Ectodermal cell (in vitro differentiated cells): Measurements from ENCODE around the gene MAP3K20.

Experiments used
- H3K27ac ChIP-seq: 2 replicates; pipeline ENCODE4 v1.7.0; 2013; ENCODE audit warnings: mild to moderate bottlenecking, low read depth, low read length; ENCODE audit not compliant: insufficient read depth, poor library complexity, severe bottlenecking
- H3K27me3 ChIP-seq: 2 replicates; pipeline ENCODE4 v1.7.0; 2013; ENCODE audit warnings: mild to moderate bottlenecking, low read length; ENCODE audit not compliant: insufficient read depth, control insufficient read depth, poor library complexity, severe bottlenecking
- H3K36me3 ChIP-seq: one replicate; pipeline ENCODE4 v1.7.0; 2013; ENCODE audit warnings: low read length; ENCODE audit not compliant: control insufficient read depth, insufficient read depth
- H3K4me1 ChIP-seq: one replicate; pipeline ENCODE4 v1.7.0; 2013; ENCODE audit warnings: low read length; ENCODE audit not compliant: control insufficient read depth, insufficient read depth
- H3K4me3 ChIP-seq: 2 replicates; pipeline ENCODE4 v1.7.0; 2013; ENCODE audit warnings: low read depth, low read length, control low read depth; ENCODE audit not compliant: insufficient read depth
- H3K9me3 ChIP-seq: 2 replicates; pipeline ENCODE4 v1.7.0; 2013; ENCODE audit warnings: mild to moderate bottlenecking, low read length, moderate library complexity; ENCODE audit not compliant: control insufficient read depth
- WGBS, 2 experiments: methylation state at CpG; one replicate each; pipeline ENCODE4 v1.1.7; 2013; ENCODE audit warnings: missing lambda C conversion rate in 2 of 2; 5-methylcytosine and 5-hydroxymethylcytosine counted together

The MAP3K20 gene

DNA sequence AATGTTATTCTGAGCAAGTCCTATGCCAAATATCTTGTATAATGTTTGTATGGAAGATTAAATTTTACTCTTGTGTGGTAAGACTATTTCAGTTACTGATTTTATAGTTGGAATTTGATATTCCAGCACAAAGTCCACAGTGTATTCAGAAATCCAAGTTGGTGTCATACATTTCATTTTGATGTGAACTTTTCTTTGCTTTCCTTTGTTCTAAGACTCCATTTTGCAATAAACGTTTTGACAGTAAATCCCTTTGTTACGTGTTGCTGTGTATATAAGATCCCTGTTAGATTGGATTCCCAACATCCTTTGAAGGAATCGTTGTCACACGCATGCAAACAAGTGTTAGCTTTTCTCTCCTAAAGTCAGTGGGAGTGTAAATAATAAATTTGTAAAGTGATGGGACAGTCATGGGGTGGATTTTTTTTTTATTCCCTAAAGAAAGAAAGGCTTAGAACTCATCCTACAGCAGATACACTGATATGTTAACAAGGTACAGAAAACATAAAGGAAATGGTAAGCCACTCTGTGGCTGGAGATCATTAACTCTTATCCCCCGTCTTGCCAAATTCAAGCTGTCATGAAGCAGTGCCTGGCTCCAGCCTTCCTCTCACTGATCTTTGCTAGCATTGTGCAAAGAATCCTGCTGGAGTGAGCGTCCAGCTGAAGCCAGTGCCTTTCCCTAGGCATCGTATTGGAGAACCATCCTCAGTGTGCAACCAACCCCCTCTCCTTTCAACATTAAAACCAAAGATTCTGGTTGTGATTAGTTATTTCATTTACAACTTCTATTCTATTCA lies 151.5 kb downstream of the MAP3K20 start:
- 87 to 88% methylated on average over 7 of the region's 7 CpGs for WGBS, 2 experiments
- H3K27ac ChIP-seq, result no peak overlapping the region

DNA sequence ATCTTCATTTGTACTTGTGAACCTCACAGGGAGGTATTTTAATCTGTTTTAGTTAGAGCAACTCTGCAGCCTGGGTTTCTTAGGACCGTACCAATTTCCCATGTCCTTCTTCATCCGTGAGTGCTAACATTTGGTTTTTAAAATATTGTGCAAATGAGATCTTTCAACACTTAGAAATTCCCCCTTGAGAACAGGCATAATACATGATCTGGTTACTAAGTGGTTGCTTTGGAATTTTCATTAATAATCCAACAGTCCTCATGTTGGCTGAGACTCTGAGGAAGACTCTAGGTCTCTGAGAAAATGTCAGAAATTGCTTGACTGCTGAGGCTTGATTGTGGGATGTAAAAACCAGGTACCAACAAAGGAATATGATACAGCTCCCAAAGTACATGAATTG lies 153.4 kb downstream of the MAP3K20 start:
- Histone ChIP-seq H3K4me3 (no peak overlapping the region), H3K27me3 (no peaks in the 10 kb centered on the region), H3K27ac (no peak overlapping the region), H3K4me1 (no peaks in the 10 kb centered on the region), H3K36me3 (no peaks in the 10 kb centered on the region), H3K9me3 (no peaks in the 10 kb centered on the region)
- 89 to 100% methylated on average over 1 to 2 of the region's 2 CpGs for WGBS, 2 experiments

More for the DNA sequence above, 151.5 kb downstream of the MAP3K20 start:
- H3K27me3 ChIP-seq, result no peaks in the 10 kb centered on the region
- no peak overlapping the region for H3K4me3 ChIP-seq
- H3K9me3 ChIP-seq, result no peaks in the 10 kb centered on the region
- no peaks in the 10 kb centered on the region for H3K36me3 ChIP-seq
- no peaks in the 10 kb centered on the region for H3K4me1 ChIP-seq

DNA sequence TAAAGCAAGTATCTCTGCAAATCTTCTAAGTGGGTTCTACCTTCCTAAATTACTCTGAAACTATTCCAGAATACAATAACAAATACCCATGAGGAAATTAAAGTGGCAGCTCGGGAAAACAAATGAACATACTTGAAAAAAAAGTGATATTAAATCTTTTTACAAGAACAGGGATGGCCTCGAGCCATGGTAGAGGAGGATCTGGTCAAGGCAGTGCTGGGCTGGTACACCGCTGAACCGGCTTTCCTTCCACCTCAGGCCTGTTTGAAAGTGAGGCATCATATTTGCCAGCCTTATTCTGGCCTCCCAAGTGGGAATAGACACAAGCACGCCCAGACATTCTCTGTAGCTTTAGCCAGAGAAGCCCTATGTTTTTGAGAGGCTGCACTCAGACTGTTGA lies 154.5 kb downstream of the MAP3K20 start:
- H3K4me1 ChIP-seq, result no peaks in the 10 kb centered on the region
- no peak overlapping the region for H3K4me3 ChIP-seq
- H3K27me3 ChIP-seq, result no peaks in the 10 kb centered on the region
- no peak overlapping the region for H3K27ac ChIP-seq
- H3K36me3 ChIP-seq, result no peaks in the 10 kb centered on the region
- WGBS, 2 experiments, result 92 to 96% methylated on average over 4 to 5 of the region's 5 CpGs
- H3K9me3 ChIP-seq, result no peaks in the 10 kb centered on the region

DNA sequence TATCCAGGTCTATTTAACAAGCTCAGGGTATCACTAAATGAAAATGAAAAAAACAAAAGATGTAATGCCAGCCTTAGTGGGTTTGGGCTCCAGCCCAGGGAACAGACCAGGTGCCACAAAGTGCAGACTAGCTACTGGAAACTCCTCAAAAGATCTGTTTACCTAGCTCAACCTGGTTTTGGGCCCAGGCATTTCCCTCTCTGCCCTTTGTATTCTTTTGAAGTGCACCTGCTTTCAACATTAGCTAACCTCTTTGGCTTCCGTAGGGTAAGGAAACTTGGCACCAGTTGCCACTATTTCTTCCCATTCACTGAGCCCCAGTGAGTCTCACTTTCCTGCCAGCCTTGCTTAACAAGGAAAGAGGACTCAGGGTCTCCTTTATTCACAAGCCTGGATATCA lies 155.4 kb downstream of the MAP3K20 start:
- no peaks in the 10 kb centered on the region for H3K27me3 ChIP-seq
- H3K4me3 ChIP-seq, result no peak overlapping the region
- H3K27ac ChIP-seq, result no peak overlapping the region
- no peaks in the 10 kb centered on the region for H3K36me3 ChIP-seq
- no peaks in the 10 kb centered on the region for H3K9me3 ChIP-seq
- 95 to 100% methylated on average over 1 of the region's 1 CpG for WGBS, 2 experiments
- H3K4me1 ChIP-seq, result peaks cover 3% of the 10 kb centered on the region

DNA sequence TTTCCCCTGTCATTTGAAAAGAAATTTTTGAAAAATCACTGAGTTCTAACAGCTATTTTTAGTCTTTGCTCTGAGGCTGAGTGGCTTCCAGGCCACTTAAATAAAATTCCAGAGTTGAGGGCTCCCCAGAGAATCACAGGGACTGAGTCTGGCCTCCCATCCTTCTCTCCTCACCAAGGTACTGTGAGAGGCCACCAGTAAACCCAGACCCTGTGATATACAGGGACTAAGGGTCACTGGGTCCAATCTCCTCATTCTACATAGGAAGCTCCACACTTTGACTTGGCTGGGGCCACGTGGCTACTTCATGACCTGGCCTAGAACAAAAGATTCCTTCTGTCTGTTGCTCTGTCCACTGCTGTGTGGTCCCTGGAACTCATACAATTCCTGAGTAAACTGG lies 155.8 kb downstream of the MAP3K20 start:
- Histone ChIP-seq H3K4me3 (no peak overlapping the region), H3K27ac (no peak overlapping the region), H3K27me3 (no peaks in the 10 kb centered on the region), H3K4me1 (peaks cover 7% of the 10 kb centered on the region), H3K36me3 (no peaks in the 10 kb centered on the region), H3K9me3 (no peaks in the 10 kb centered on the region)
- WGBS, 2 experiments, result 89 to 90% methylated on average over 1 of the region's 1 CpG

DNA sequence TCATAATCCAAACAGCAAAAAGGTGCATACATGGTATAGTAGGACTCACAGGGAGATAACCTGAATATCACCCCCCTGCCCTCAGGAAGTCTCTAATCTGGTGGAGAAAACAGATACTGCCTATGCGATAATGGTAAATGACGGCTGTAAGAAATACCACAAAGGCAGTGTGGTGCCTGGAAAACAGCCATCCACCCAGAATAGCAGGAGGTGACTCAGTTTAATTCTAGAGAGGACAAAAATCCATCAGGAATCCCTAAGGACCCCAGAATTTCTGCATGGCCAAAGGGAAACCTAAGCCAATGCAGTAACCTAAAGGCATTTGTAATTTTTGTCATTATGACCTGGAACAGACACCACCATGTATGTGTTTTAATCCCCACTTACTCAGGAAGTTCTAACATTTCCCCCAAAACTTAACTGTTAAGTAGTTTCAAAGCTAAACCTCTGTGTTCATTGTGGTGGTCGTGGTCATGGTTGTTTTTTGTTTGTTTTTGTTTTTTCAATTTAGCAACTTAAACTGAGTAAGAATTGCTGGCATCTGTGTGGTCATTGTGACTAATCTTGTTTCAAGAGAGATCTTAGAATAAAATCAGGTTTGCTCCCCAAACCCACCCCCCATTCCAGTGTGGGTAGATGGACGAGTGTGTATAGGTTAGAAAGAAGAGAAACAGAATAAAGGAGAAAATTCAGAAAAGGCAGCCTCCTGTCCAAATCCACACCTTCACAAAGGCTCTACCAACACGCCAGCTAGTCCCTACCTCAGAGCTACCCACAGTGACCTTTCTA lies 157.5 kb downstream of the MAP3K20 start:
- WGBS, 2 experiments, result 94 to 96% methylated on average over 4 of the region's 5 CpGs
- Histone ChIP-seq H3K27ac (no peak overlapping the region), H3K4me1 (peaks cover 10% of the 10 kb centered on the region), H3K36me3 (no peaks in the 10 kb centered on the region), H3K27me3 (no peaks in the 10 kb centered on the region), H3K4me3 (no peak overlapping the region), H3K9me3 (no peaks in the 10 kb centered on the region)

DNA sequence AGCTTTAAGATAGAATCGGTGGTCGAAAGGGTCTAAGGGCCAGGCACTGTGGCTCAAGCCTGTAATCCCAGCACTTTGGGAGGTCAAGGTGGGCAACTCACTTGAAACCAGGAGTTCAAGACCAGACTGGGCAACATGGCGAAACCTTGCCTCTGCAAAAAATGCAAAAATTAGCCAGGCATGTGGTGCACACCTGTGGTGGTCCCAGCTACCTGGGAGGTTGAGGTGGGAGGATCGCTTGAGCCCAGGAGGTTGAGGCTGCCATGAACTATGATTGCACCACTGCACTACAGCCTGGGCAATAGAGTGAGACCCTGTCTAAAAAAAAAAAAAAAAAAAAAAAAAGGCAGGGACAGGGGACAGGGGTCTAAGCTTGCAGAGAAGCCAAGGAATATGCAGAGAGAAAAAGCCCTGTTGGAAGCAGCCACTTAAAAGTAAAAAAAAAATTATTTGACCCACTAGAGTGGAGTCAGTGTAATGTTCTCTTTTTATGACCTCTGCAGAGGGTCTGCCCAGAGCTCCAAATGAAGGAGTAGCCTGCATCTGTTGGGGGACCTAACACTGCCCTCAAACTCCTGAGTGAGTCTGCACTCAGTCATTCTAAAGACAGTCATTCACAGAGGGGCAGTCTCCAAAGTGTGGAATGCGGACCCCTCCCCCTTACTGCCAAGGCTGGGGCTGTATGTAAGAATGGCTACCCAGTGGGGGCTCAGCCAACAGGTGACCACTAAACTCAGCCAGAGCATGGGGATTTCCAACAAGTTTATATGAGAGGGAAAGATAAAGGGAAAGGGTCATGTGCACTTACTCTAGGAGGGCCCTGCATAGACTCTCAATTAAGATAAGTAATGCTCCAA lies 160.5 kb downstream of the MAP3K20 start:
- no peak overlapping the region for H3K4me3 ChIP-seq
- H3K36me3 ChIP-seq, result no peaks in the 10 kb centered on the region
- H3K27ac ChIP-seq, result no peak overlapping the region
- 83 to 87% methylated on average over 5 of the region's 5 CpGs for WGBS, 2 experiments
- H3K4me1 ChIP-seq, result peaks cover 10% of the 10 kb centered on the region
- H3K9me3 ChIP-seq, result no peaks in the 10 kb centered on the region
- H3K27me3 ChIP-seq, result no peaks in the 10 kb centered on the region

DNA sequence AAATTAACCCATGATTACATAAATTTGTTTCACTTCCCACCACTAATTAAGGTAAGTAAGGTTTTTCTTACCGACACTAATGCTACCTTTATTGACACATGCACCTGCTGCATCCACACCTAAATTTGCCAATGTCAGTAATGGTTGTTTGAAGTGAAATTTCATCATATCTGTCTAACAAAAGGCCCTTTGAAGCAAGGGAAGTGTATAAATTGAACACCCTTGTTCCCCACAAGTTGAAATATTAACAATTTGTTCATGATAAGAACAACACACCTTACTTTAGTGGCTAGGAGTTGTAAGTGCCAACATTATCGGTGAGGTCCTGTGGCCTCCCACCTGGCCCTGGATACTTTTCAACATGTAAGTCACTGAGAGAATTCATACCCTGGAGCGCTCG lies 162.7 kb downstream of the MAP3K20 start:
- Histone ChIP-seq H3K36me3 (no peaks in the 10 kb centered on the region), H3K27me3 (no peaks in the 10 kb centered on the region), H3K9me3 (no peaks in the 10 kb centered on the region), H3K27ac (no peak overlapping the region), H3K4me3 (no peak overlapping the region), H3K4me1 (peaks cover 10% of the 10 kb centered on the region)
- WGBS, 2 experiments, result 98 to 100% methylated on average over 2 of the region's 4 CpGs

DNA sequence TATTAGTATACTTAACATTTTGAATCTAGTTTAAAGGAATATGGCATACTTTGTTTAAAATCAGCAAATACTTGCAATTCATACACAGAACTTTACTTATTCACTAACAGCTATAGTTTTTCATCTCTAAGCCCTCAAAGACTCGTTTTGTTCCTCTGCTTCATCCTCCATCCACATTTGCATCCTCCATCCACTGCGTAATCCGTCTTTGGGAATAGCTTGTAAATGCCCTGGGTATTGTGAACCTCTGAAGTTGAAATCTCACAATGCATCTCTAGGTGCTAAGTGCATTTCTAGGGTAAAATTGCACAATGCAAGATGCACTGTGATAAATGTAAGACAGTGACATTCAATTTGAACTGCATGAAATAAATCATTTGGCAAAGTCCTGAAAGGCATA lies 163.2 kb downstream of the MAP3K20 start:
- WGBS, 2 experiments, result 95 to 97% methylated on average over 3 of the region's 3 CpGs
- Histone ChIP-seq H3K9me3 (no peaks in the 10 kb centered on the region), H3K27ac (no peak overlapping the region), H3K4me1 (peaks cover 10% of the 10 kb centered on the region), H3K27me3 (no peaks in the 10 kb centered on the region), H3K36me3 (no peaks in the 10 kb centered on the region), H3K4me3 (no peak overlapping the region)

DNA sequence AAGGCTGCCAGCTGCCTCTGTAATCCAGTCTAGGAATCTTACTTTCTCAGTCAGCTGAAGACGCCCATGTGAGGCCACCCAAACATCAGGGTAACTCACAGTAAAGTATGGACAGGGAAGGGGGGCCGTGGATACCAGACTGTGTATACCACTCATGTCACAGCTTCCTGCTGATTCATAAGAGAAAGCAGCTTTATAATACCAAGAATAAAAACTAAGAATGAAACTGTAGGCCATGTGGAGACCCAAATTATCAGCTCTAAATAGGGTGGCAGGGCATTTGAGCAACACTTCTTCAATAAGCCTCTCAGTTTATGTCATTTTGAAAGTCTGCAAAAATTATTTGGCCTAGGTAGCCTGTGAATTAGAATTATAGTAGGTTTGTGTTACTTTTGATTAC lies 164.0 kb downstream of the MAP3K20 start:
- H3K27ac ChIP-seq, result no peak overlapping the region
- H3K4me1 ChIP-seq, result peaks cover 10% of the 10 kb centered on the region
- H3K36me3 ChIP-seq, result no peaks in the 10 kb centered on the region
- no peaks in the 10 kb centered on the region for H3K9me3 ChIP-seq
- no peaks in the 10 kb centered on the region for H3K27me3 ChIP-seq
- H3K4me3 ChIP-seq, result no peak overlapping the region
- 90 to 91% methylated on average over 2 of the region's 2 CpGs for WGBS, 2 experiments
